NAMALWA (cell line): ENCODE data around the gene PYM1.
A peak's percentile ranks its signal among the peaks of the same experiment; 100 is the strongest.

ENCODE experiments used
- DNase-seq: peaks from one replicate; pipeline ENCODE4 v3.0.0-alpha.2; 2015; ENCODE audit warnings: low spot score

The PYM1 gene

DNA sequence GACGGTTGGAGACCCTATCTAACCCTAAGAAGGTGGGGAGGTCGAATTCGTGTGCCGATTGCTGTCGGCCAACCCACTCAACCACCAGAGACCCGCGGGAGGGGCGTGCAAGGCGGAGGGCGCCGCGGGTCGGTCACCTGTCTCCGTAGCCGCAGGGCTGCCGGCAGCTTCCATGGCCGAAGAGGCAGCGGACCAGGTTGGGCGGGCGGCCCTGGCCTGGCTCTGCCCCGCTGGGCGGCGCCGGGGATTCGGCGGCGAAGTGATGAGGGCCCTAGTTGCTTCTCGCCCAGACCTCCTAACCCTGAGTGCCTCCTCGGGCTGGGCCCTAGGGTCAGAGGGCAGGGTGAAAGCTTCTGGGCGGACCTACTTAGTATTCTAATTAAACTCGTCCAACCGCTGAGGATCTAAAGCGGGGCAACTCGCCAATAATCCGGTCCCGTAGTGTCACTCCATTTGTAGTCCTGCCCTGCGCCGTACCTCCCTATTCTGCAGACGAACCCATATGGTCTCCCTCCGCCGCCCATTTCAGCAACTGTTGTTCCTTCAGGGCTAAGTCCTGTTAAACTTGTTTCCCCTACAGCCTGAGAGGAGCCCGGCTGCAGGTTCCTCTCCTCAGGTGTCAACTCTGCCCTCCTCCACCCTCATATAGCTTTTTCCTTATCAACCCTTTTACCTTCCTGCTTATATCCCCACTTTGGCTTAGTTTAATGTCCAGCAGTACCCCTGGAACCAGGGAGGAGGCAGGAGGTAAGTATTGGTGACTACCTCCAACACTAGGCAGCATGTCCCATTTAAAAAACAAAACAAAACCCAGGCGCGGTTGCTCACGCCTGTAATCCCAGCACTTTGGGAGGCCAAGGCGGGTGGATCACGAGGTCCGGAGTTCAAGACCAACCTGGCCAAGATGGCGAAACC, at the start of gene PYM1:
Gene PYM1, minus strand, starts transcription at position 307 of the 915 bp plus-strand sequence. Its CDS starts 133 bp downstream, at position 174.
- DNase-seq = peak; percentile 92

DNA sequence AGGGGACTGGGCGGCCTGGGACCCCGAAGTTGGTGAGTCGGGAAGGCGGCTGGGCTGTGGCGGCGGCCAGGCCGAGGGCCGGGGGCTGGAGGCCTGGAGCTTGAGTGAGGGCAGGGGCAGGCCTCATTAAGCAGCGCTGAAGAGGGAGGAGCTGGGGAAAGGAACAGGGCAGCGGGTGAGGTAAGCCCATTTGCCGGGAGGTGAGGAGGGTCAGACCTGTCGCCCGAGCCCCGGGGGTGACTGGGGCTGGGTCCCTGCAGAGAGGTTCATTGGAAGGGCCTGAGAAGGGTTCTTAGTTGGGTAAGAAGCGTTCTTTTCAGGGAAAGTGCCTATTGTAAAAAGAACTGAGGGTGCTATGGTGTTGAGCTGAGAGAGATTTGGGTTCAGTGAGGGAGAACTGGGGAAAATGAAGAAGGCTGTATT, 46.6 kb upstream of the PYM1 start:
- DNase-seq = peak; percentile 60

DNA sequence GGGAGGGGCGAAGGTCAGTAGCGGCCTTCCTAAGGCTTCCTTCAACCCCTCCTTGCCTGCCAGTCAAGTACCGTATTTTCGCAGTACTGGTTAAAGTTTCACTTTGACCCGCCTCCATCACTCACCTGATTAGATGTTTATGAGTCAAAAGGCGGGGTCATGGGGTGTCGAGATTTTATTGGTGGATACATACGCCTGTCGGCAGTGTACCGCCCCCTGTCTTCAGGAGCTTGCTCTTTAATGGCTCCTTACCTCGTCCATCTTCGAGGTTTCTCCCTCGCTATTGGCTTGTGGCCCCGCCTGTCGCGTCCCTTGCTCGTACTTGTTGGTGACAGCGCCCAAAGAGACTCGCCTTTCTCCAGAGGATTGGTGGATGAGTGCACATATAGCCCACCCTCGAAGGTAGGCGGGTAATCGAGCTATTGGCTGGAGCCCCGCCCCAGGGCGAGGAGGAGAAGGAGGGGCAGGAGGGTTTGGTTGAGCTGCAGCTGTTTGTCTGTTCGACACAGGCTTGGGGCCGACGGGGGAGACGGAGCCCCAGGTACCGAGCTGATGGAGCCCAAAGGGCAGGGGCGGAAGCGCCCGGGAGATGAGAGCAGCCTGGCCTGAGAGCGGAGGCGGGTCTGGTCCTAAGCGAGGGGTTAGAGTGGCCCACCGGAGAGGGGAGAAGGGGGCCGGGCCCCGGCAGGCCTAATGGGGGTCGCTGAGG, 46.1 kb upstream of the PYM1 start, which contains the start of gene RAB5B:
Gene RAB5B, plus strand, starts transcription at position 480 of the 709 bp plus-strand sequence. CDS start 12,883 bp downstream, outside the sequence.
- DNase-seq = peak; percentile 100

DNA sequence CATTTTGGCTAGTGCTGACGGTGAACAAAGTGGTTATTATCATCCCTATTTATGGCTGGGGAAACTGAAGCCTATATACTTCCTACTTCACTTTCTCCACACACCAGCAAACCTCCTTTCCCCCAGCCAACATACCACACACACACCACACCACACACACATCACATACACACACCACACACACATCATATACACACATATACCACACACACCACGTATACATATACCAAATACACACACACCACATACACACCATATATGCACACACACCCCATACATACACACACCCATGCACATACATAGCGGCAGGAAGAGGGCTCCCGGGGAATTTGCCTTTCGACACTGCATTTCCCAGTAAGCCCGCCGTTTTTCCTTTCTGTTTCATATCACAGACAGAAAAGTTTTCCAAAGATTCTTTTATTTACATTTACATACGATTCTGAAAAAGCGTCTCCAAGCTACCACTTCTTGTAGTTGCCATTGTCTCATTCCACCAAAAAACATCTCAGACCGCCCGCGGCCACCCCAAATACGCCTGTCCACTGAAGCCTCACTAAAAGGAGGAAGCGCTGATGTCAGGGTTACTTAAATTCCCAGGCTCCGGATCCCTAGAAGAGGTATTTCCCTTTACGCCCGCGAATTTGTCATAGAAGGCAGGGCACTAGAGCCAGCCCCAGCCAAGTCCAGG, 45.4 kb upstream of the PYM1 start:
- DNase-seq = no peak

DNA sequence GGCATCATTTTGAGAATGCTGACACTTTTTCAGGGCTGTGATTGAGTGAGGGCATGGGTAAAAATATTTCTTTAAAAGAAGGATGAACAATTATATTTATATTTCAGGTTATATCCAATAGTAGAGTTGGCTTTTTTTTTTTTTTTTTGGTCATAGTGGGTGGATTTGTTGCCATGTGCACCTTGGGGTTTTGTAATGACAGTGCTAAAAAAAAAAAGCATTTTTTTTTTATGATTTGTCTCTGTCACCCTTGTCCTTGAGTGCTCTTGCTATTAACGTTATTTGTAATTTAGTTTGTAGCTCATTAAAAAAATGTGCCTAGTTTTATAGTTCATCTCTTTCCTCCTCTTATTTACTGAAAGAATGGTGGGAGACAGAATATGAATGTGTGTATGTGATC, 44.8 kb upstream of the PYM1 start:
- no peak for DNase-seq

DNA sequence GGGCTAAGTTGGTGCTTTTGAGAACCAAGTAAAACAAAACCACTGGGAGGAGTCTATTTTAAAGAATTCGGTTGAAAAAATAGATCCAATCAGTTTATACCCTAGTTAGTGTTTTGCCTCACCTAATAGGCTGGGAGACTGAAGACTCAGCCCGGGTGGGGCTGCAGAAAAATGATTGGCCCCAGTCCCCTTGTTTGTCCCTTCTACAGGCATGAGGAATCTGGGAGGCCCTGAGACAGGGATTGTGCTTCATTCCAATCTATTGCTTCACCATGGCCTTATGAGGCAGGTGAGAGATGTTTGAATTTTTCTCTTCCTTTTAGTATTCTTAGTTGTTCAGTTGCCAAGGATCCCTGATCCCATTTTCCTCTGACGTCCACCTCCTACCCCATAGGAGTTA, 44.3 kb upstream of the PYM1 start:
- DNase-seq = no peak

DNA sequence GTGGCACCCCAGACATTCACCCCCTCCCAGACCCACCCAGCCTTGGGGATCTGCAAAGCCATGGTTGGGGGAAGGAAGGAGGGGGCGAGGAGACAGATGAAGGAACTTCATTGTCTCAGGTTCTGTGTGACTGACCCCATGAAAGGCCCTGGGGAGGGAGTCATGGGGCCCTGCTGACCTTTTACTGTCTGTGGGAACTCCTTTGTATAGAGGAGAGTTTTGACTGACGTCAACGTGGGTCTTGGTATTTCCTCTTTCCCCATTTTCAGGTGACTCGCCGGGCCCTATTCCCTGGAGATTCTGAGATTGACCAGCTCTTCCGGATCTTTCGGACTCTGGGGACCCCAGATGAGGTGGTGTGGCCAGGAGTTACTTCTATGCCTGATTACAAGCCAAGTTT, 43.1 kb upstream of the PYM1 start:
- no peak for DNase-seq

DNA sequence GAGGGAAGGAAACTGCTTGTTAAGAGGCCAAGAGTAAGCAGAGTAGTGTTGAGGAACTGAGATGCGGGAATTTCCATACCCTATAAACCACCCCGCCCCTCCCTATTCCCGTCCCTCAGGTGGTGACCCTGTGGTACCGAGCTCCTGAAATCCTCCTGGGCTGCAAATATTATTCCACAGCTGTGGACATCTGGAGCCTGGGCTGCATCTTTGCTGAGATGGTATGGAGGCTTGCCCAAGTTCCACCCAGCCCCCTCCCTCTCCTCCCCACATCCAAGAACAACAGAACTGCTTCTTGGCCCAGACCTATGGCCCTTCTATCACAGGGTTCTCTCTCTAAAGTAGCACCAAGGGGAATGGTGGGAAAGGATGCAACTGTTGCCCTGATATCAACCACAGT, 41.7 kb upstream of the PYM1 start:
- DNase-seq = no peak

DNA sequence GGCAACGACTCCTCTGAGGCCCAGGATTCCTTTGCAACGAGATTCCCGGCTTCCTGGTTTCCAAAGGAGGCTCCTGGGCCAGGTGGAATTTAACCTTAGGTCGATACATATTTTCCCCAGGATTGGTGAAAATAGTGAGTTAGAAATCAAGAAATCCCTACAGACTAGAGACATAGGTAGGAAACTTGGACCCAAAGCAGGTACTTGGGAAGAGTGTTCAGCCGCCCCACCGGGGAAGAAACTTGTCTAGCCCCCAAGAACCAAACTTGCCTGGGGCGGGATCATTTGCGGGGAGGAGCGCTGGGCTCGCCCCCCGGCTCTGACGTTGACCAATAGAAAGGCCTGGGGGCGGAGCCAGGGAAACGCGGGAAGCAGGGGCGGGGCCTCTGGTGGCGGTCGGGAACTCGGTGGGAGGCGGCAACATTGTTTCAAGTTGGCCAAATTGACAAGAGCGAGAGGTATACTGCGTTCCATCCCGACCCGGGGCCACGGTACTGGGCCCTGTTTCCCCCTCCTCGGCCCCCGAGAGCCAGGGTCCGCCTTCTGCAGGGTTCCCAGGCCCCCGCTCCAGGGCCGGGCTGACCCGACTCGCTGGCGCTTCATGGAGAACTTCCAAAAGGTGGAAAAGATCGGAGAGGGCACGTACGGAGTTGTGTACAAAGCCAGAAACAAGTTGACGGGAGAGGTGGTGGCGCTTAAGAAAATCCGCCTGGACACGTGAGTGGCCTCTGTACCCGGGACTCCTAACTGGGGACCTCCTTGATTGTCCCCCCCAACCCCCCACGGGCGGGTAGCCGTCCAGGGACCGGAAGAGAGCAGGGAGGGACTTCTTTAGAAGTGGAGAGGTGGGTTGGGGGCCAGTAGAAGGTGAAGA, 39.0 kb upstream of the PYM1 start, which contains the start of gene CDK2:
Gene CDK2, plus strand, starts transcription at position 423 of the 874 bp plus-strand sequence. Its CDS starts 179 bp downstream, at position 602.
- peak; percentile 92 for DNase-seq

DNA sequence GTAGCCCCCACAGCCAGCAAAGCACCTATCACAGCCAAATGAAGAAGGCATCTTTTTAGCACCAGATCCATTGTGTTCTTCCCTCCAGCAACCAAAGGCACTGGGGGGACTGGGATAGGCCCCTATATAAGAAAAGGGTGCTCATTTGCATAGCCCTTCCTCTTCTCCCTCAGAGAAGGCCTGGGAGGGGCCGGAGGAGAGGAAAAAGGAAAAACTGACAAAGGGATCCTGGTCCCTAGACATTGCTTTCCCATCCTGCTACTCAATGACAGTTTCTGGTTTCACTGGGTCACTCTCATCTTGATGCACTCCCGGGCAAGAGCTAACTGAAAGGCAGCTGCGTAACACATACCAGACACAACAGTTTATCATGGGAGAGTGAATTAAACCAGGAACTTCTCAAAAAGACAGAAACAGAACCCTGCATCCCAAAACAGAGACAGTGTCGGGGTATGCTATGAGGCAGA, 38.3 kb upstream of the PYM1 start, which contains the start of gene PMEL:
Gene PMEL, minus strand, starts transcription at position 102 of the 467 bp plus-strand sequence. Its CDS starts 31 bp downstream, at position 71.
- peak; percentile 47 for DNase-seq

DNA sequence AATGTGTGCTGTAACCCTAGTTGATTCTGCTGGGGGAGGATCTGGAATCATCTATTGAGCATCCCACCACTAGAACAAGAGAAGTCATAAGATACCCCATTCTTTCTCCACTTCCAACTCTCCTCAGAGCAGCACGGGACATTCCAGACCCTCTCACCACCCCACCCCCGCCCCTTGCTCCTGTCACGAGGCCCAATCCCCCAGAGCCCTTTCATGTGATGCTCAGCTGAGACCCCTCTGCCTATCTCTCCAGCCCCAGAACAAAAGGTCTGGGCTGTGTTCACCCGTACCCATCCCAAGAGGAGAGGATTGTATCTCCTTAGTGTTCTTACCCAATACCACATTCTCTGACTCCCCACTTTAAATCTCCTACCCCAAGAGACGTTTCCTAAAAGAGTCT, 37.5 kb upstream of the PYM1 start:
- no peak for DNase-seq

DNA sequence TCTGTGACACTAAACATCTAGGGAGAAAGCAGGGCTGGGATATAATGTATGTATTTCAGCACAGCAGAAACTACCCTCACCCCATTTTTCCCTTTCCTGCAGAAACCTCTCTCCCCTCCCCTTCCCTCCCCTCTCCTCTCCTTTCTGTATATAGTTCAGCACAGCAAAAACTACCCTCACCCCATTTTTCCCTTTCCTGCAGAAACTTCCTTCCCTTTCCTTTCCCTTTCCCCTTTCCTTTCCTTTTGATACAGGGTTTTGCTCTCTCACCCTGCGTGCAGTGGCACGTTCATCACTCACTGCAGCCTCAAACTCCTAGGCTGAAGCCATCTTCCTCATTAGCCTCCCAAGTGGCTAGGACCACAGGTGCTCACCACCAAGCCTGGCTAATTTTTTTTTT, 36.1 kb upstream of the PYM1 start:
- DNase-seq = no peak

DNA sequence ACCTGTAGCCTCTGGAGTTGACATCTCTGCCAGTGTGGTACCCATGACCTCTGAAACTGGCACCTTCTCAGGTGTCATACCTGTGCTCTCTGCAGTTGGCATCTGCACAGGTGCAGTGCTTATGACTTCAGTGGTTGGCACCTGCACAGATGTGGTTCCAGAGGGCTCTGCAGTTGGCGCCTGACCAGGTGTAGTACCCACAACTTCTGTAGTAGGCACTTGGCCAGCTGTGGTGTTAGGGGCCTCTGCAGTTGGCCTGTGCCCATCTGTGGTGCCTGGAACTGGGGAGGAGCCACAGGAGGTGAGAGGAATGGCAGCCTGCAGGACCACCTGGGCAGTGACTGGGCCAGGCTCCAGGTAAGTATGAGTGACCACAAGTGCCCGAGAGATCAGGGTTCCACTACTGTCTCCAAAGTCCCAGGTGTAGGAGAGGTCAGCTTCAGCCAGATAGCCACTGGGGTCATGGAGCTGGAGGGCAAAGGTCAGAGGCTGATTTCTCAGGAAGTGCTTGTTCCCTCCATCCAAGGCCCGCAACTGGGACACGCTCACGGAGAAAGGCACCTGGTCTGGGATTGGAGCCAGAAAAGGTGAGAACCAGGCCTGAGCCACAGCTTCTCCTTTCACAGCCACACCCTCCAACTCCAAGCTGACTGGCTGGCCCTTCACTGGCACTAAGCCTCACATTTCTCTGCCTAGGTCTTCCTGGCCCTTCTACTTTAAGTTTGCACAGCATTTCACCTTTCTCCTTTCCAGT, 29.6 kb upstream of the PYM1 start:
- DNase-seq = no peak

DNA sequence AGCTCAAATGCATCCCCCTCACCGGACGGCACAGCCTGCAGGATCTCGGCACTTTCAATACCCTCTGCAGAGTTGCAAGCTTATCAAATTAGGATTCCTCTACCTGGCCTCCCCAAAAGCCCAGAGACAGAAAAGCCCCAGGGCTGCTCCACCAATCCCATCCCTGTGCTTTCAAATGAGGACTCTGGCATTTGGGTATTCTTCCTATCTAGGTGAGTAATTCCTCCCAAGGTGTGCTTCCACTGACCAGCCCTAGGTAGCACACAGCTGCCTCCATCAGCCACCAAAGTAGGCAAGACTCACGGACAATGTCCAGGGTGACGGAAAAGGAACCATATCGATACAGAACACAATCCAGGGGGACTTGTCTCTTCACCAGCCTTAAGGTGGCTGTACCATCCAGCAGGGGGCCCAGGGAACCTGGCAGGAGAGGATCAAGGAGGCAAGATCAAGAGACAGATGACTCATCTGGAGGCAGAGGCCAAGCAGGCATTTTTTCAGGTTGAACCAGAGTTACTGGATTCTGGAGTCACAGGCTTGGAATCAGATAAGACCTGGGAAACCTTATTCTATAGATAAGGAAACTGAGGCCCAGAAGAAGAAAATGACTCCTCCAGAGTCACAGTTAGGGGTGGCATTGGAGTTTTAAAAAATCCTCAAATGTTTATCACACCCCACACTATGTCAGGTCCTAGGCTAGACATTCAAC, 28.3 kb upstream of the PYM1 start:
- DNase-seq = peak; percentile 56

DNA sequence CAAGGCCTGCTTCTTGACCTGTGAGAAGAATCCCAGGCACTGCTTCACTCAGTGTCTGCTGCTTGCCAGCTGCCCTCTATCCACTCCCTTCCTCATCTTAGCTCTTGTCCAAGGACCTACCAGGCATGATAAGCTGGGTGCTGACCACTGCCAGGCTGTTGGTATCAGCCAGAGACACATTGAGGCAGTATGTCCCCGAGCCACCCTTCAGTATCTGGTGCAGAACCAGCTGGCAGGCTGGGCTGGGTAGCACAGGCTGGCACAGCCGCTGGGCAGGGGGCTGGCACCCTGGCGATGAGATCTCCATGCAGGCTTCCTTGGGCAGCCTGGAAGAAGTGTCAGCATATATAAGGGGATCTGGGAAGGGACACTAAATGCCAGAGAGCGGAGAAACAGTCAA, 27.6 kb upstream of the PYM1 start:
- DNase-seq = no peak

DNA sequence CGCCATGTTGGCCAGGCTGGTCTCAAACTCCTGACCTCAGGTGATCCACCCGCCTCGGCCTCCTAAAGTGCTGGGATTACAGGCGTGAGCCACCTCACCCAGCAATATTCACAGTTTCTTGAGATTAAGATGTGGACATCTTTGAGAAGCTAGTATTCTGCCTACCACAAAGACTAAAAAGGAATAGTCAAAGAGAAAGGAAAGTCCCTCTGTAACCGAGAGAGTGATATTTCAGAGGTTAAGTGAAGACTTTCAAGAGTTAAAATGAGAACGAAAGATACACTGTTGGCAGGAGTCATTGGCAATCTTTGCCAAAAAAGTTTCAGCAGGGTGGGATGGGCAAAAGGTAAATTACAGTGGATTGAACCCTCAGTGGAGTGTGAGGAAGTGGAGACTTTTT, 18.9 kb upstream of the PYM1 start:
- no peak for DNase-seq

DNA sequence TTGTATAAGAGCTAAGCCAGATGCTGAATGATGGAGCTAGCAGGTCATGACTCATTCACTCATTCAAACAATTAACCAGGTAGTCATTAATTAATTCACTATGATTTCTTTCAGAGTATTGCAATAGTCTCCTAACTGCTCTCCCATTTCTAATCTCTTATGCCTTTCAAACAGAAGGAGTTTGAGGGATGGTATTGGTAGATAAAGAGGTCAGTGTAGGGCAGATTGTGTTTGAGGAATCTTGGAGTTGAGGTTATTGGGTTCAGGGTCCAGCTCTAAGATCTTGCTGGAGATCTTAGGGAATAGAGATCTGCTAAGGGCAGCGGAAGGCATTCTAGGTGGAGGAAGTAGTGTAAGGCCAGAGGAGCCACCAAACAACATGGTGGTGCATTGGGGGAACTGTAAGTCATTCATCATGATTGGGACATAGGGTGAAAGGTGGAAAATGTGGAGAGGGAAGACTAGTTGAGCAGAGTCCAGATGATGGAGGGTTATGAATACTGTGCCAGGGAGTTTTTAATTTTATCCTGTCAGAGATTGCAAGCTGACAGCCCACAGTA, 15.0 kb upstream of the PYM1 start:
- no peak for DNase-seq

DNA sequence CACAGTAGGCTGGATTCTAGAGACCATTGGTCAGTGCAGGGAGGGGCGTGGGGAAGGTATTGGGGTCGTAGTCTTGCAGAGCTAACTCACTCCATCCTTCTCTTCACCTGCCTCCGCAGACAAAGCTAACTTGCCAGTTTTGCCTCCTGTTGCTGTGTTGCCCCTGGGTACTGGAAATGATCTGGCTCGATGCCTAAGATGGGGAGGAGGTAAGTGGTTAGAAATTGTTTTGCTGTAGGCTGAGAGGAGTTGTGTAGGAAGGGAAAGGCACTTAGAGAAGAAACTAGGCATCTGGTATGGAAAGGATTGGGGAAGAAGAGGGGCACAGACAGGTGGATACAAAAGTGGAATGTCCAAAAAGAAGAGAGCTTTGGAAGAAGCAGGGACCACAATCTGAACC, 14.4 kb upstream of the PYM1 start:
- DNase-seq = no peak

DNA sequence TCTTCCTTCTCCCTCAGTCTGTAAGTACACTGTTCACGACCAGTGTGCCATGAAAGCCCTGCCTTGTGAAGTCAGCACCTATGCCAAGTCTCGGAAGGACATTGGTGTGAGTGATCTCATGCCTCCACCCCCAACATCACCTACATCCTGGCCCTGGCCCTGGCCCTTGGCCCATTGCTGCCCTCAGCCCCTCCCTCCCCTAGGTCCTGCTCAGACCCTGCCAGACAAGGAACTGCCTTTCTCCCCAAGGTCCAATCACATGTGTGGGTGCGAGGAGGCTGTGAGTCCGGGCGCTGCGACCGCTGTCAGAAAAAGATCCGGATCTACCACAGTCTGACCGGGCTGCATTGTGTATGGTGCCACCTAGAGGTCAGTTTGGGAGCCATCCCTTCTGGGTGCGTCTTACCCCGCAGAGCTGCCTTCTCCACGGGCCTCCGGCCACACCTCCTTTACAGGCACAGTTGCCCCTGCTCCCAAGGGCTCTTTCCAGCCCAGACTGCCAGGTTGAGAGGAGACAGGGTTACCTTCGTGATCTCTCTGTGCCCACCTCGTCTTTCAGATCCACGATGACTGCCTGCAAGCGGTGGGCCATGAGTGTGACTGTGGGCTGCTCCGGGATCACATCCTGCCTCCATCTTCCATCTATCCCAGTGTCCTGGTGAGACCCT, 12.5 kb upstream of the PYM1 start:
- DNase-seq = peak; percentile 91
